Measurements from ENCODE around the gene SBF2.
A peak's percentile ranks its signal among the peaks of the same experiment; 100 is the strongest.

SBF2 gene

DNA sequence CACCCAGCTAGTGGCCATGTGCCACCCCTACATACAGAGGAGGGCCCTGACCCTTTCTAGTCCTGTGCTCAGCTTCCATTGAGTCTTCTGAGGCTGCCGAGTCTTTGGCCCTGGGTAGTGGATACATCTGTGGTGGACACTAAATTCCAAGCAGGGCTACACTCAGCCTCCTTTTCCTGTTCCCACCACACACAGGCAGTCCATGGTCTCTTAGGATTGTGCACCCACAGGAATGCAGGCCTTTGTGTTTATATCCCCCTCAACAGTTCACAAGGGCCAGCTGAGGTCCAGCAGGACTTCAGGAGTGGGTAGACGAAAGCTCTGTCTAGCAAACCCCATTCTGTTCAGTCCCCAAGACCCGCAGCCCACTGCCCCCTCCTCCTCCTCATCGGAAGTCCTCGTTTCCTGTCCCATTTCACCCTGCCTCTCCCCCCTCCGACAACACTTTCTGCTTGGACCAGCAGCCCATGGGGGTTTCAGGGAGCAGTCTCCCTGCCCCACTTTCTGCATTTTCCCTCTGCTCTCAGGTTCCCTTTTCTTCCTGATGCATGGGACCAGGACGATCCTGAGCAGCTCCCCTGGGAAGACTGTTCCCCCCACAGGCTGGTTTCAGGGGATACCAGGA is 538.3 kb downstream of the SBF2 start:
- in situ Hi-C loops (cut with MboI; ENCODE audit: low pct_unique_long_range_greater_than_20kb, low sequenced_read_pairs, unreplicated experiment), result loop anchor here (10.0 kb wide), 2 partner anchors 219 to 559 kb away; no protein-coding TSS in a partner anchor
- DNase-seq (ENCODE audit: low spot score), result no peak
- TF ChIP-seq, protein P1, sequence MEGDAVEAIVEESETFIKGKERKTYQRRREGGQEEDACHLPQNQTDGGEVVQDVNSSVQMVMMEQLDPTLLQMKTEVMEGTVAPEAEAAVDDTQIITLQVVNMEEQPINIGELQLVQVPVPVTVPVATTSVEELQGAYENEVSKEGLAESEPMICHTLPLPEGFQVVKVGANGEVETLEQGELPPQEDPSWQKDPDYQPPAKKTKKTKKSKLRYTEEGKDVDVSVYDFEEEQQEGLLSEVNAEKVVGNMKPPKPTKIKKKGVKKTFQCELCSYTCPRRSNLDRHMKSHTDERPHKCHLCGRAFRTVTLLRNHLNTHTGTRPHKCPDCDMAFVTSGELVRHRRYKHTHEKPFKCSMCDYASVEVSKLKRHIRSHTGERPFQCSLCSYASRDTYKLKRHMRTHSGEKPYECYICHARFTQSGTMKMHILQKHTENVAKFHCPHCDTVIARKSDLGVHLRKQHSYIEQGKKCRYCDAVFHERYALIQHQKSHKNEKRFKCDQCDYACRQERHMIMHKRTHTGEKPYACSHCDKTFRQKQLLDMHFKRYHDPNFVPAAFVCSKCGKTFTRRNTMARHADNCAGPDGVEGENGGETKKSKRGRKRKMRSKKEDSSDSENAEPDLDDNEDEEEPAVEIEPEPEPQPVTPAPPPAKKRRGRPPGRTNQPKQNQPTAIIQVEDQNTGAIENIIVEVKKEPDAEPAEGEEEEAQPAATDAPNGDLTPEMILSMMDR (IDR thresholded peaks at IDR 0.05; ENCODE audit: extremely low read depth, insufficient read depth, missing control alignments), result no peak

DNA sequence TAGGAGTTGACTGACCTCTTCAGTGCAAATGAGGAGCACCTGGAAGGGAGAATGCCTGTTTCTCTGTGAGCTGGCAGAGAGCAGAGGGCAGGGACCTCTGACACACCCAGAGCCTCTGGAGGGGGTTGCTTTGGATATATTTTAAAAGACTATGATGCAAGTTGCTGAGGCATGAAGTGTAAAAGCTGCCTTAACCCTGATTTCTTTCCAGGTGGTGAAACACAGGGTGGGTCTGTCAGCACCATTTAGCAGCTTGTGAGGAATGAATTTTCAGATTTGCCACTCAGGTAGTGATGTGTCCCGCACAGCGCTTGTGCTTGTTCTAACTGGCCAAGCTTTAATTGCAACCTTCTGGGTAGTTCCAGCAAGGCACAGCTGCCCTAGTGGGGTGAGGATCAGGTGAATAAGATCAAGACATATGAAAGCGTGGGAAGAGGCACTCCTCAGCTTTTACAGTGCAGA is 540.0 kb downstream of the SBF2 start:
- TF ChIP-seq, protein P1 (IDR thresholded peaks at IDR 0.05; ENCODE audit: extremely low read depth, insufficient read depth, missing control alignments), result no peak

DNA sequence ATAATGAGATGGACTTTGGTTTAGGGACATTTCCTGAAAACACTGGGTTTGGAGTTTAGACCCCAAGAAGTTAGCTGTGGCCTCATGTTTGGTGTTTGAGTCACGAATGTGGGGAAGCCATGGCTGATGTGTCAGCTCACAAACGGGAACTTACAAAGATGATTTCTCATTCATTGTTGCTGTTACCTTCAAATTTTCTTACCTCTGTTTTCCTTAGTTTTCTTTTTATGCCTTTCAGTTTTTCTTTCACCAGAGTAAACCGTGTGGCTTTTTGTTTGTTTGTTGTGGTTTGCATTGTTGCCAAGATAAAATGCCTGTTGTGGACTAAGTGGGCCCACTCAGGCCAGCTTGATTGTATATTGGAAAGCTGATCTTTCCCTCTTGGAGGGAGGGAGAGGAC is 541.0 kb downstream of the SBF2 start:
- DNase-seq (ENCODE audit: low spot score), result no peak
- in situ Hi-C loops (cut with MboI; ENCODE audit: low pct_unique_long_range_greater_than_20kb, low sequenced_read_pairs, unreplicated experiment), result loop anchor here (10.0 kb wide), 2 partner anchors 222 to 562 kb away; no protein-coding TSS in a partner anchor
- TF ChIP-seq, protein P1 (IDR thresholded peaks at IDR 0.05; ENCODE audit: extremely low read depth, insufficient read depth, missing control alignments), result no peak

More for the DNA sequence above, 540.0 kb downstream of the SBF2 start:
- in situ Hi-C loops (cut with MboI; ENCODE audit: low pct_unique_long_range_greater_than_20kb, low sequenced_read_pairs, unreplicated experiment), result loop anchor here (10.0 kb wide), 2 partner anchors 221 to 561 kb away; no protein-coding TSS in a partner anchor
- DNase-seq (ENCODE audit: low spot score), result no peak

DNA sequence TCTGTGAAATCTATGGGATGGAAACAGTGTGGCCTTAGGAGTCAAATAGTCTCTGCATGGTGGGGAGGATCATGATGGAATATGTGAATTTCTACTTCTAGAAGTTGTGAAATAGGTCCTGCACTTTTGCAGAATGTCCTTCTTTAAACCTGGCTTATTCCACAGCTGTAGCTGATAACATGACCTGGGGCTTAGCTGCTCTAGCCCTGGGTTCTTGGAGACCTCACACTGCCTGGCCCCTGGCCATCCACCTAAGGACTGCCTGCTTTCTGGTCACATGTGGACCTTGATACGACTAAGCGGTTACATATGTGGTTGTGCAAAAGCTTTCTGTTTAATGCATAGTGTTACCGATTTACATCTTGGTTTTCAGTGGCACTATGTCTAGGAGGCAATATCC is 541.9 kb downstream of the SBF2 start:
- in situ Hi-C loops (cut with MboI; ENCODE audit: low pct_unique_long_range_greater_than_20kb, low sequenced_read_pairs, unreplicated experiment), result loop anchor here (10.0 kb wide), 2 partner anchors 223 to 563 kb away; no protein-coding TSS in a partner anchor
- TF ChIP-seq, protein P1 (IDR thresholded peaks at IDR 0.05; ENCODE audit: extremely low read depth, insufficient read depth, missing control alignments), result no peak
- no peak for DNase-seq (ENCODE audit: low spot score)

DNA sequence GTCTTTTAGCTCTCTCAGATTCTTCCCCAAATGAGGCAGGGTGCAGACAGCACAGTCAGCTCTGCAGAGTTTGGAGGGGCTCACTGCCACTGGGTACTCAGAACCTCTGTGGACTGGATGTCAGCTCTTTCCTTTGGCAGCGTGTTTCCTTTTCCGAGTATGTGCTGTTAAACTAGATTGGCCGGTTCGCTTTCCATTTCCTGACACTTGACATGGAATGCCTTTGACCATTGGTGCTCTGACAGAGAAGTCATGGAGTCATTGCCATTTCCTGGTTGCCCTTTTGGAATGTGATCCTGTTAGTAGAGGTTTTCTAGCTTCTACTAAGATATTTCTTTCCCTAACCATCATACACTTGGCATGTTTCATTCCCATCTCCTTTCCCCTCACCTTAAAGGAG is 543.5 kb downstream of the SBF2 start:
- TF ChIP-seq, protein P1 (IDR thresholded peaks at IDR 0.05; ENCODE audit: extremely low read depth, insufficient read depth, missing control alignments), result no peak
- no peak for DNase-seq (ENCODE audit: low spot score)
- in situ Hi-C loops (cut with MboI; ENCODE audit: low pct_unique_long_range_greater_than_20kb, low sequenced_read_pairs, unreplicated experiment), result loop anchor here (10.0 kb wide), 2 partner anchors 224 to 564 kb away; no protein-coding TSS in a partner anchor

DNA sequence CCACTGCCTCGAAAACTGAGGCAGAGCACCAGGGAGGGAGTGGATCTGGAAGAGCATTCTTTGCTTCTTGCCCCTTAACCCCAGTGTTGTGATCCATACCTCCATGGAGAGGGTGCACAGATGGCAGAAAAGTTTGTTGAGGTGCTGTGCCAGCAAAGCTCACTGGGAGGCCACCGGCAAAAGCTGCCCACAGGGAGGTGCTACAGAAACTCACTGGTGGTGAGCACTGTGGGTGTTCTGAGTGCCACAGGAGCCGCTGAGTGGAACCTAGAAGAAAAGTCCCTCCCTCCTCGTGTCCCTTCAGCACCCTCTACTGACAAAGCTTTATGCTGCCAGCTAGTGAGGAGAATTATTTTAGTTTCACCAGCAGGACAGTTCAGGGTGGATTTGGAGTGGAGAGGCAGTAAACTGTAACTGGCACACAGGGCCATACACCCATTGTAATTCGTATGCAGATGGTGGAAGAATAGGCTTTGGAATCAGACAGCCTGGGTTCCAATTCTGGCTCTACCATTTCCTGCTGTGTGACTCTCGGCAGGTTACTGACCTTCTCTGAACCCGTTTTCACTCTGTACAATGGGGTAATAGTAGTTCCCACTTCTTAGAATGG is 545.6 kb downstream of the SBF2 start:
- DNase-seq (ENCODE audit: low spot score), result peak; percentile 71
- in situ Hi-C loops (cut with MboI; ENCODE audit: low pct_unique_long_range_greater_than_20kb, low sequenced_read_pairs, unreplicated experiment), result loop anchor here (10.0 kb wide), 1 partner anchor 214 kb away; no protein-coding TSS in a partner anchor
- TF ChIP-seq, protein P1 (IDR thresholded peaks at IDR 0.05; ENCODE audit: extremely low read depth, insufficient read depth, missing control alignments), result peak; percentile 76

Measured in GM13977 (cell line).